ENCODE measurements around the gene HRCT1.

Gene HRCT1

DNA sequence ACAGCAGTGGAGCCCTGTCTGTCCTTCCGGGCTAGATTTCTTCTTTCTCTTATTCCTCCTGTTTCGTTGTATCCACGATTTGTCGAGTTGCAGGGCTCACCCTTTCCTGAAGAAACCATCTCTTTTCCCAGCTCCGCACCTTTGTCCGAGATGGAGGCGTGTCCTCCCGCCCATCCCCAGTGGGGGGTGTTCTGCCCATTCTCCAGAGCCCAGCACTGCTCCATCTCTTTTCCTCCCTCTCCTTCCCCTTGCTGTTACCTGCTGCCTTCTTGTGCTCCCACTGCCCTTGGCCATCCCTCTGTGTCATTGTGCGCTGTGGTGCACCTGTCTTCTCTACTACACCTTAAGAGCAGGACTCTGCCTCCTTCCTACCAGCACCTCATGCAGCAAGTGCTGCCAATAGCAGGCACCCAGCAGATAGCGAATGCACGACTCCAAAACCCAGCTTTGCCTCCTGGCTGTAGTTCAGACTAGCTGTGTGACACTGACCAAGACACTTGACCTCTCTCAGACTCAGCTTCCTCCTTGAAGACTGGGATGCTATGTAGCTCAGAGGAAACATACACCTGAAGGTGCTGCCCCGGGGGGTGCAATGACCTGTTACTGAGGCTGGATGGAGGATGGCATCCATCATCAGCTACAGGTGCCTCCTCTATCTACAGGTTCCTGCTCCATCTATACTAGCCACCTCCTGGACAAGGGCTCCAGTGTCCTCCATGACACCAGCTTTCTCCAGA is 44.7 kb upstream of the HRCT1 start:
- DNase-seq (ENCODE audit: low spot score): no peak
- TF ChIP-seq, protein P1, sequence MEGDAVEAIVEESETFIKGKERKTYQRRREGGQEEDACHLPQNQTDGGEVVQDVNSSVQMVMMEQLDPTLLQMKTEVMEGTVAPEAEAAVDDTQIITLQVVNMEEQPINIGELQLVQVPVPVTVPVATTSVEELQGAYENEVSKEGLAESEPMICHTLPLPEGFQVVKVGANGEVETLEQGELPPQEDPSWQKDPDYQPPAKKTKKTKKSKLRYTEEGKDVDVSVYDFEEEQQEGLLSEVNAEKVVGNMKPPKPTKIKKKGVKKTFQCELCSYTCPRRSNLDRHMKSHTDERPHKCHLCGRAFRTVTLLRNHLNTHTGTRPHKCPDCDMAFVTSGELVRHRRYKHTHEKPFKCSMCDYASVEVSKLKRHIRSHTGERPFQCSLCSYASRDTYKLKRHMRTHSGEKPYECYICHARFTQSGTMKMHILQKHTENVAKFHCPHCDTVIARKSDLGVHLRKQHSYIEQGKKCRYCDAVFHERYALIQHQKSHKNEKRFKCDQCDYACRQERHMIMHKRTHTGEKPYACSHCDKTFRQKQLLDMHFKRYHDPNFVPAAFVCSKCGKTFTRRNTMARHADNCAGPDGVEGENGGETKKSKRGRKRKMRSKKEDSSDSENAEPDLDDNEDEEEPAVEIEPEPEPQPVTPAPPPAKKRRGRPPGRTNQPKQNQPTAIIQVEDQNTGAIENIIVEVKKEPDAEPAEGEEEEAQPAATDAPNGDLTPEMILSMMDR (IDR thresholded peaks at IDR 0.05; ENCODE audit: borderline replicate concordance, control extremely low read depth, extremely low read depth, insufficient read depth, missing control alignments): no peak
- in situ Hi-C loops (cut with MboI; ENCODE audit: low sequenced_read_pairs, unreplicated experiment): no loop called here

- TF ChIP-seq, protein P1 (IDR thresholded peaks at IDR 0.05; ENCODE audit: borderline replicate concordance, control extremely low read depth, extremely low read depth, insufficient read depth, missing control alignments): no peak
- in situ Hi-C loops (cut with MboI; ENCODE audit: low sequenced_read_pairs, unreplicated experiment): no loop called here
- DNase-seq (ENCODE audit: low spot score): no peak
Observed at GRCh38 chr9:35862328-35862727, 43.7 kb upstream of the HRCT1 start.

- TF ChIP-seq, protein P1 (IDR thresholded peaks at IDR 0.05; ENCODE audit: borderline replicate concordance, control extremely low read depth, extremely low read depth, insufficient read depth, missing control alignments): no peak
- in situ Hi-C loops (cut with MboI; ENCODE audit: low sequenced_read_pairs, unreplicated experiment): no loop called here
- no peak for DNase-seq (ENCODE audit: low spot score)
Observed at GRCh38 chr9:35863583-35863982, 42.4 kb upstream of the HRCT1 start.

DNA sequence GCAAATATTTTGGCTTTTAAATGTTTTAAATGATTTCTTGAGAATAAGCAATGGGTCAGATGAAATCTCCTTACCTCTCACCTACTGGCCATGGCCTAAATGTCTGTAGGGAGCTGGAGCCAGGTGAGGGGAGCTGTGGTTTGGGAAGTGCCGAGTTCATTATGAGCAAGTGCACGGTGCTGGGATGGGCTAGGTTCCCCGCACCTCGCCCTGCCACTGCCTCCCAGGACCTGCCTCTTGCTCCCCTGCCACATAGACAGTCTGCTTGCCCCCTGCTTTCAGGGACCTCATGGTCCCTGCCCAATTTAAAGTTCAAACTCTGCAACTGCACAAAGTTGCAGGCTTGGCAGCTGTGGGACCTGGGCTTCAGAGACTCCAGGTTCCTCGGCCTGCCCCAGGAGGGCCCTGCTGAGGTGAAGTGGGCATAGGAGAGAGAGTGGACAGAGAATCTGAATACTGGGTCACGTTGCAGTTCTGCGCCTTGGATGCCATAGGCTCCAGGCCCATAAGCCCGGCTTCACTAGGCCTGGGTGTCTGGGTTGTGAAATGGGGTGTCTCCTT is 41.2 kb upstream of the HRCT1 start:
- TF ChIP-seq, protein P1 (IDR thresholded peaks at IDR 0.05; ENCODE audit: borderline replicate concordance, control extremely low read depth, extremely low read depth, insufficient read depth, missing control alignments): no peak
- DNase-seq (ENCODE audit: low spot score): no peak
- in situ Hi-C loops (cut with MboI; ENCODE audit: low sequenced_read_pairs, unreplicated experiment): no loop called here

- in situ Hi-C loops (cut with MboI; ENCODE audit: low sequenced_read_pairs, unreplicated experiment): no loop called here
- DNase-seq (ENCODE audit: low spot score): no peak
- TF ChIP-seq, protein P1 (IDR thresholded peaks at IDR 0.05; ENCODE audit: borderline replicate concordance, control extremely low read depth, extremely low read depth, insufficient read depth, missing control alignments): no peak
Observed at GRCh38 chr9:35867538-35867937, 38.5 kb upstream of the HRCT1 start.

DNA sequence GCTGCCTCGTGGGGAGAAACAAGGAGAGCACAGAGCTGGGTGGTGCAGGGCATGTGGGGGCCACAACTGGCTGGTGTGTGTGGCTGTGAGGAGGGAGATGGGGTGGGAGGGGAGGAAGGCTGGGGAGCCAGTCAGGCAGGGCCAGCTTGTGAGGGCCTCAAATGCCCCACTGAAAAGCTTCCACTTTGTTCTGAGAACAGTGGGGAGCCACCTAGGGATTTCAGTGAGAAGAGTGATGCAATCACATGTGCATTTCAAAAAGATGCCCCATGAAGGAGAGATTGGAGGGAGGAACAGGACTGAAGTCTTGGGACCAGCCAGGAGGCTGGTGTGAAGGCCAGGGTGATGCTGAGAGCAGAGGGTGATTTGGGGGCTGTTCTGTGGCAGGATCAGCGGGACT is 37.1 kb upstream of the HRCT1 start:
- in situ Hi-C loops (cut with MboI; ENCODE audit: low sequenced_read_pairs, unreplicated experiment): no loop called here
- TF ChIP-seq, protein P1 (IDR thresholded peaks at IDR 0.05; ENCODE audit: borderline replicate concordance, control extremely low read depth, extremely low read depth, insufficient read depth, missing control alignments): no peak
- DNase-seq (ENCODE audit: low spot score): no peak
